GM19043 (cell line): ENCODE results near the gene PDE6C.

Experiments used
- ATAC-seq: cut with Tn5 transposase; IDR thresholded peaks from one replicate; pipeline ENCODE4 v1.9.1; 2021; ENCODE audit warnings: low read depth; ENCODE audit not compliant: unreplicated experiment

The PDE6C gene

DNA sequence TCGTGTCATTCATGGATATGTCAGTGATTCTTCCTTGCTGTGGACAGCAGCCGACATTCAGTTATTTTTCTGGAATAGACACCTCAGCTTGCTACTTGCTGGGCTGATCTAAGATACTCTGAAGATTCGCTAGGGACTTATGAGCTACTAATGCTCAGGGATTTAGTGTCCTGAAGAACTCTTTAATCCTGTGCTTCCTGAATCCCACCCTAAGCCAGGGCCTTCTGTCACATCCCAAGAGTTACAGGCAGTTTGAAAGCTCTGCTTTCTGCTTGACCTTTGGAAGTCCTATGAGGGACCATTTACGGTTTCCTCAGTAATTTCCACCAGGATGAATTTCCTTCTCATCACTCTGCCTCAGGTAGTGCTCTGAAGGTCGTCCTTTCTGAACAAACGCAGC, at the start of gene PDE6C:
TSS of gene PDE6C (plus strand) at position 227 of the 400 bp plus-strand sequence. CDS start 189 bp downstream, outside the sequence.
- ATAC-seq: no peak

DNA sequence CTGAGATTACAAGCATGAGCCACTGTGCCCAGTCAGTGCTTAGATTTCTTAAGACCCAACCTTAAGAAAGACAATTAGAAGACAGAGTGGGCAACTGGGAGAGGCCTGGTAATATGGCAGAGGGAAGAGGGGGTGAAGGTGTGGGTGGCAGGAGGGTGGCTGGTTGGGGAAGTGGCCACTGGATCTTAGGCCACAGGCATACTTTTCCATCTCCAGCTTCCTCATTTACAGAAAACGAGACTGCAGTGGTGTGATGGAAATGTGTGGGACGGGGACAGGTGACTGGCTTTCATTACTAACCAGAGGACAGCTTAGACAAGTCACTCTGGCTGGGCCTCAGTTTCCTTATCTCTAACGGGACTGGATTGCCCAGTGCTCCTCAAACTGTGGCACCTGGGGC, 46.9 kb upstream of the PDE6C start:
- no peak for ATAC-seq

DNA sequence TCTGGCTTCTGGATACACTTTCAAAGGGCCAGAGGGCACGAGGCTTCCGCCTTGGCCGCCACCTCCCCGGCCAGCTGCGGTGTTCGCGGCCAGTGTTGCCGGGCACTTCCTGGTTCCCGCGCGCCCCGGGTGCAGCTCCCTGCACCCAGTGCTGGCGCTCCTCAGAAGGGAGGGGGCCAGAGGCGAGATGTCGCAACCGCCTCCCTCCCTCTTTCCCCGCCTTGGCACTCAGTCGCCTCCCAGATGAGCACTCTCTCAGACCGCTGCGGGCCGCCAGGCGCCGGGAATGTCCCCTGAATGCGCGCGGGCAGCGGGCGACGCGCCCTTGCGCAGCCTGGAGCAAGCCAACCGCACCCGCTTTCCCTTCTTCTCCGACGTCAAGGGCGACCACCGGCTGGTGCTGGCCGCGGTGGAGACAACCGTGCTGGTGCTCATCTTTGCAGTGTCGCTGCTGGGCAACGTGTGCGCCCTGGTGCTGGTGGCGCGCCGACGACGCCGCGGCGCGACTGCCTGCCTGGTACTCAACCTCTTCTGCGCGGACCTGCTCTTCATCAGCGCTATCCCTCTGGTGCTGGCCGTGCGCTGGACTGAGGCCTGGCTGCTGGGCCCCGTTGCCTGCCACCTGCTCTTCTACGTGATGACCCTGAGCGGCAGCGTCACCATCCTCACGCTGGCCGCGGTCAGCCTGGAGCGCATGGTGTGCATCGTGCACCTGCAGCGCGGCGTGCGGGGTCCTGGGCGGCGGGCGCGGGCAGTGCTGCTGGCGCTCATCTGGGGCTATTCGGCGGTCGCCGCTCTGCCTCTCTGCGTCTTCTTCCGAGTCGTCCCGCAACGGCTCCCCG, 45.7 kb upstream of the PDE6C start, which contains the start of gene FFAR4:
TSS of gene FFAR4 (plus strand) at position 231 of the 842 bp plus-strand sequence. CDS start at position 287, 56 bp downstream.
- no peak for ATAC-seq

DNA sequence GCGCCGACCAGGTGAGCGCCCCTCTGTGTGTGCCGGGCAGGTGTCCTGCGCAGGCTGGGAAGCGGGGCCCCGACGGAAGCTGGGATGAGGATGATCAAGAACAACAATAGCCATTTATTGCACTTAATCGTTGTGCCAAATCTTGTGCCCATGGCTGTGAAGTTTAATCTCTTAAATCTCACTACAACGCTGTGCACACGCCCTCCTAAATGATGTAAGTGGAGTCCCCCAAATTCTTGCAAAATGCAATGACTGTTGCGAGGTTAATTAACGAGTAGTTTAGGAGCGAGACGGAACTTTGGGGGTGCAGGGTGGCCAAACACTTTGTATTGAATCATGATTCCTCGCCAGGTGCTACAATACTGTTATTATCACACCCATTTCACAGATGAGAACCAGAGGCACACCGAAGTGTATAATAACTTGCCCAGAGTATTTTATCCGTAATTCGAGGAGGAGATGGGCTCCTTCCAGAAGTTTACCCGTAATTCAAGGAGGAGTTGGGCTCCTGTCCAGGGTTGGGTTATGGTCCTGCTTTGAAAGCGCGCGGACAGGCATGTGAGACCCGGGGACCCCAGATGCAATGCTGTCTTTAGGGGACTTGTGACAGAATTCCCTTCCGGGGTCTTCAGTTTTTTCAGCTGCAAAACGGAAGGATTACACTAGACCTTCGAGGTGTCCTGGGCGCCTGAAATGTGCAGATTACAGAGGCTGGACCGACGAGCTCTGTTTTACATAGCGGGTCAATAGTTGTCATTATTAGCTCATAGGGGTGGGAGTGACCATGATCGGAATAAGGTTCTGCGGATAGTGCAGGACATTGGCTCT, 44.8 kb upstream of the PDE6C start:
- no peak for ATAC-seq

DNA sequence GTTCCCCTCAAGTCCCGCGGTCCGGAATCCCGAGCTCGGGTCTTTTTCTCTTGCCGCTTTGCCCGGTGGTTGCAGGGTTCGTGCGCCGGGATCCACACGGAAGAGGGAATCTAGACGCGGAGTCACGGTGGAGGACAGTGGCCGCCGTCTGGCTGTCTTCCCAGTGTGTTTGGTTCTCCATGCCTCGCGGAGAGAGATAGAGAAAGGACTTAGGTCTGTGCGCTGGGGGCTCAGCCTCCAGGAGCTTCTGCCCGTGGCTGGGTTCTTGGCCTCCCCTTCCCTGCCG, 44.3 kb upstream of the PDE6C start:
- ATAC-seq: no peak

DNA sequence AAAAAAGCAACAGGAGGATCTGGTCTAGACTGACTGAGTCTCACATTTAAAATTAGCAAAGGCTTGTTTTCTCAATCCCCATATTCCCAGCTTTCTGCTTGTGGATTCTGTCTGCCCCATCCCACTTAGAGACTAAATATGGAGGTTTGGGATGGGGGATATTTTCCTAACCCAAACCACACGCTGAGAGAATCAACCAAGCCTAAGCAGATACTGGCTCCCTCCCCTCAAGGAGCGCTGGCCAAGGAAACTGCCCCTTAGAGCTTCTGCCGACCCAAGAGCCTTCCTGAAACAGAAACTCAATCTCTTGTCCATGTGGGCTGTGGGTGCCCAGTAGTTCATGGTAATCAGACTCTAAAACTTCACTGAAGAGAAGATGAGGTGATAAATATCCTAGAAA, 42.0 kb upstream of the PDE6C start:
- no peak for ATAC-seq

DNA sequence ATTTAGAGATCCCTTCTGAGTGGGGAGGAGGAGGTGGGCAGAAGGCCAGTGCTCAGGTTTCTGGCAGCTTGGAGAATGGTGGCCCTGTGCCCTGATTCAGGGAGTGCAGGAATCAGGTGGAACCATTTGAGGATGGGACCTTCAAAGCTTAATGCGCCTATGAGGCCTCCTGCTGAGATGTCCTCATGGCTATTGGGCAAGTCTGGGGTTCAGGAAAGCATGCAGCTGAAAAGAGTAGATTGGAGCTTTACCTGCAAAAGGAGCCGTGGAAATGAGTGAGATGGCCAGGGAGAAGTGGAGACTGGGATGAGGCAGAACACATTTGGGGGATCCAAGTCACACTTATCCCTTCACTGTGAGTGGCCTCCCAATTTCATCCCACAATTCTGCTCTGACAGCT, 39.7 kb upstream of the PDE6C start:
- no peak for ATAC-seq

DNA sequence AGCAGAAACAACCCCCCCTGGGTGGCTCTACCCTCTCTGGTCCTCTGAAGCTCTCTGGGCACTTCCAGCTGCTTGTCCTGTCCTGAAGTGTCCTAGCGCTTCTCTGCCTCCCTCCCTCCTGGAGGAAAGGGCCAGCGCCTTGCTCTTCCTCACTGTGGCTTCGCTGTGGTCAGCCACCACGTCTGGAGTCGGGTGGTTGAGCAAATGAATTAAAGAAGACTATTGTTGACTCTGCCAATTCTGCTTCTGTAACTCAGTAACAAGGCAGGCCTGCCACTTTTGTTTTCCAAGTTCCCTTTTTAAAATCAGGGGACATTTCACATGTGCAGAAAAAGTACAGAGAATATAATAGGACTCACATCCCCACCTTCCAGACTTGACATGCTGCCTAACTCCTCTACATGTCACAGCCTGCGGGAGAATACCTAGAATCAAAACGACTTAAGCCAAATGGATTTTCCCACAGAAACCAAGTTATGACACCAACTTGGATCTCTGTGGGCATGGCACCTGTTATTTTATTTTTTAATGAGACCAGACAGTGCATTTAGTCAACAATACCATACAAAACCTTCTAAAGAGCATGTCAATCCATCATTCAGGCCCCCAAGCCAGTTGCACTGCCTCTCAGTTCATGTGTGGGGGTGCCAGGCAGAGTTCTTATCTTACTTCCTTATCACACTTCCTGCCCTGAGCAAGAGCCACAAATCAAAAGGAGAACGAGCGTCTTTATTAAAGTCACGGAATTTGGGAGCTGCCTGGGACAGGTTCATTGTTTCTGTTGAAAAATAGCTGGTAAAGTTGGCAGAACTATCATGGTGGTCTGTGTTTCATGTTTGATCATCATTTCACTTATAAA, 39.1 kb upstream of the PDE6C start:
- no peak for ATAC-seq

DNA sequence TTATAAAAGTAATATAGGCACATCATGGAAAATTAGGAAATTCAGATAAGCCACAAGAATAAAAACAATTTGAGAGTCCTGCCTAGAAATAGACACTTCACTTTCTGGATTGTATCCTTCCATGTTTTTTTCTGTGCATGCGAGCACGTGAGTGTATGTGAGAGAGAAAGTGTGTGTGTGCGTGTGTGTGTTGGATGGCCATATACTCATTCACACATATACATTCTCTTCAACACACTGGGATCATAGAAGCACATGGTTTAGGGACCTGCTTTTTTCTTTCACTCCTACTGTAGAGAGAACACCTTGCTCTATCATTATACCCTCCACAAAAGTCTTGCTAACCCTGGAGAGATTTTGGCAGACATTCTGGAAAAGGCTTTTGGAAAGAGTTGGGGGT, 38.4 kb upstream of the PDE6C start:
- no peak for ATAC-seq

DNA sequence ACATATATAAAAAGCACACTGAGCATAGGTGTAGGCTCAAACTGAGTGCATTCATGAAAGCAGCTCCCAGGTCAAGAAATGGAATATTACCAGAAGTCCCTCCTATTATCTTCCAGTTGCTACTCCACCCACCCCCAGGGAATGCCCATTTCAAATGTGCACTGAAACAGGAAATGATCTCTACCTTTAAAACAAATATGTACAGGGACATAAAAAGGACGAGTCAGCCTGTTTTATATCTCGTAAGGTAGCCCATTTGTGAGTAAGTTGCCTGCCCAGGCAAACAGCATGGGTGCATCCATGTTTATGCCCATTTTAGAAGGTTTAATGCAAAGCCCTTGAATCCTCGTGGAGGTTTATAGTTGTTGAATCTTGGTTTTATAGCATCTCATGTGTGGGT, 35.4 kb upstream of the PDE6C start:
- ATAC-seq: no peak

DNA sequence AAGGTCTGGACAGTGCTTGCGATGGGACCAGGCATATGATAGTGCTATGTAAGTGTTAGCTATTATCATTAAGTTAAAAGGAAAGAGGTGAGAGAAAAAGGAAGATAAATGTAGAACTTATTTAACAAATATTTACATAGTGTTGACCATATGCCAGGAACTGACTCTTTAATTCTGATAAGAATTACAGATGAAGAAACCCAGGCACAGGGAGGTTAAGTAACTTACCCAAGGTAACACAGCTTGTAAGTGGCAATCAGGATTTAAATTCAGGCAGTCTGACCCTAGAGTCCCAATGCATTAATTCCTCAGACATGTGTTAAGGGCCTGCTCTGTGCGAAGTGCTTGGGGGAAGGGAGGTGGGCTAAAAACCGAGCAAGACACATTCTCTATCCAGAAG, 34.8 kb upstream of the PDE6C start:
- ATAC-seq: no peak

DNA sequence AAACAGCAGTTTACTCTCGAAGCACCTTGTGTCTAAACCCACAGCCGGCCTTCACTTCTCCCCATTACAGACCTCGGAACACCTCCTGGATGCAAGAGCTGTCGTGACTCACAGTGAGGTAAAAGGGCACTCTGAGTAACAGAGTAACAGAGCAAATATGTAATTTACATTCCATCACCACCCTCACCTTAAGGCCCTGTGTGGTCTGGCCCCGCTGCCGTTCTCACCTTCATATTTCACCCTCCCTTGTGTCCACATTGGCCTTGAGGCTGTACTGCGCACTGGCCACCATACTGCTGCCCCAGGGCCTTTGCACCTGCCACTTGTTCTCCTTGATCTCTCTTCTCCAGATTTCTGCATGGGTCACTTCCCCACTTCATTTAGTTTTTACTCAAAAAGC, 33.2 kb upstream of the PDE6C start:
- ATAC-seq: no peak

DNA sequence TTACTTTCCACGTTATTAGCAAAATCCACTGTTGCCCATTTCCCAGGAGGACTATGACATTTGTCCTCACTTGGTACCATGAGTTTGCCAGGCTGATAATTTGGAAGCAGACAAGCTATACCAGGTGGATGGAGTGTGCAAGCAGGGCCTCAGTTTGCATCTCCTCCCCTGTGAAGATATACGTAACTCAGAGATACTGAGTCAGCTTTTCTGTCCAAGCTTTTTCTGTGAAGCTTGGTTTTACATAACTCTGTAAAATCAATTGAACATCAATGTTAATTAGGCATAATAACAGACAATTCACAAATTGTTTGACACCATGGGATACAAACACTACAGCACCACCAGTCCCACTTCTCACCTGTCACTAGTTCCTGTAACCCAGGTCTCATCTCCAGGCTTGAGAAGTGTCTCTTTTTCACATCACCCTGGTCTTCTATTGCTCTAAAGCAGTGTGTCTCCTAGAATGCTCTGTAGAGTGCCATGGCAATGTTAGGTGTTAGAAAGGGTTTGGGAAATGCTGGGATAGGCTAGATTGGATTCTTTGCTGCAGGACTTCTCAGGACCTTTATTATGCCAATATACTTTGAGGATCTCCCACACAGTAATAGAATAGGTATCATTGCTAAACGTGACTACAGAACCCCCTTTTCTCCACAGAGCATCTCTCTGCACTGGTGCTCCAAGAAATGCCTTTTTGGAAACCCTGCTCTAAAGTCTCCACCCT, 32.2 kb upstream of the PDE6C start:
- ATAC-seq: no peak

DNA sequence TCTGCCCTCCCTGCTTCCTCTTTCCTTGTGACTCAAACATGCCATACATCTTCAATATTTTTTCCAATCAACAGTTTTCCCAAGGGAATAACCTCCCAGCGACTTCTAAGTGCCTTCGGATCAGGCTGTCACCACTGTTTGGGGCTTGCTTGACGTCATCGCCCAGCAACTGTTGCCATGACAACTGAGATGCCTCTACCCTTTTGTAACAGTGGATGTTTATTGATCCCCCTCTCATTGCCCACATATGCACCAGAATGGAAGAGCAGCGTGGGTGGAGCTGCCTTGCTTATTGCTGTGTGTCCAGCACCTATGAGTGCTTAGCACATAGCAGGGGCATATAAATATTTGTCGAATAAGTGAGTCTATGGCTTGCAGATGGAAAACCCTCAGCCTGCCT, 31.5 kb upstream of the PDE6C start:
- no peak for ATAC-seq

DNA sequence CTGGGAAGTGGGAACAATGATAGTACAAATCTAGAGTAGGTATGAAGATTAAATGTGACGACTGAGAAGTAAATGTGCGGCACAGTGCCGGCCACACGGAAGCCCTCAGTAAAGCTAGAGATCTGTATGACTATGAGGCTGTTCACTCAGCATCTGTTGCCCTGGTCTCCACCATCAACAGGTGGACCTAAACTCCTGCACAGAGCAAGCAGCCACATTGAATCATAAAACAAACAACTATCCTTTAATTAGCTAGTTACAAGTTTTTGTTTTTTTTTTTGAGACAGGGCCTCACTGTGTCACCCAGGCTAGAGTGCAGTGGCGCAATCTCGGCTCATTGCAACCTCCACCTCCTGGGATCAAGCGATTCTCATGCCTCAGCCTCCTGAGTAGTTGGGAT, 27.9 kb upstream of the PDE6C start:
- ATAC-seq: no peak

DNA sequence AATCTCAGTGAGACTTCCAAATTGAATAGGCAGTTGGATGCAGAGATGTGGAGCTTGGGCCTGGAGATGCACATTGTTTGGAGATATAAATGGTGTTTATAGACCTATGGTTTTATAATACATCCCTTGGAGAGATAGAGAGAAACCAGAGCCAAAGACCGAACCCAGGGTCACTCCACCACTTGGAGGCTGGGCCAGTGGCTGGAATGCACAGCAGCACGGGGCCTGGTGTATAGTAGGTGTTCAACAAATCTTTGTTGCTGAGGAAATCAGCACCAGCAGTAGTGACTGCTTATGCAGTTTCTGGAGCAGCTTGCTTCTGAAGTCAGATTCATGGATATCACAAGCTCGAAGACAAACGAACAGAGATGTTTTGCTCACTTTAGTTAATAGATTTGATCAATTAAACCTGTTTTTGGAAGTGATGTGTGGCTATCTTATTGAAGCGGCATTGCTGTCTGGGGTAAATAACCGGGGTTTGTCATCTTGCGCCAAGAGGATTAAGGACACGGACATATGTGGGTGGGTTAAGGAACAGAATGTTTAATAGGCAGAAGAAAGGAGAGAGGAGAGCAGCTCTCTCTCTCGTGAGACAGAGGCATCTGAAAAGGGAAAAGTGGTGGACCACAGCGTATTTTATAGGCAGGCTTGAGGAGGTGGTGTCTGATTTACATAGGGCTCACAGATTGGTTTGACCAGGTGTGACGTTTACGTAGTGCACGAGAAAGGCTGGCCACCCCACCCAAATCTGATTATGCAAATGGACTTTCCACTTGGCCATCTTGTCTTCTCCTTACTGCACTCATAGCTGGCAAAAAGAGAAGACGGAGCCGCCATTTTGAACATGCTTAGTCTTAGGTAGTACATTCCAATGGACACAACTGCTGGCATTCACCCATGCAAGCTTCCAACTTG, 22.4 kb upstream of the PDE6C start:
- no peak for ATAC-seq

DNA sequence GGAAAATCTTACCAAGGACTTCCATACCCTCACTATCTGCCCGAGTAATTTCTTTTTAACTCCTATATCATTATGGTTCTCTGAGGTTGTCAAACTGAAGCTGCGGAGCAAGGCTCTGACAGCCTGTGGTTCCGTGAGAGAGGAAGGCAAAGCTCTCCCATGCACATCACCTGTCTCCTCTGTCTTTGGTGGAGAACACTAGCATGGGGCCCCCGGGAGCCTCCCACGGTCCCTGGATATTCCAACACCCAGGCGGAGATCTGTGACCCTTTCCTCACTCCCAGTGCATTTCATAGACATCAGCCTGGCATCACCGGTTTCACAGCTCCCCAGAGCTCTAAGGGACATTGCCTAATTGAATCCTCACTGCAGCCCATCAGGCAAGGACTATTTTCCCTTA, 21.7 kb upstream of the PDE6C start:
- no peak for ATAC-seq

DNA sequence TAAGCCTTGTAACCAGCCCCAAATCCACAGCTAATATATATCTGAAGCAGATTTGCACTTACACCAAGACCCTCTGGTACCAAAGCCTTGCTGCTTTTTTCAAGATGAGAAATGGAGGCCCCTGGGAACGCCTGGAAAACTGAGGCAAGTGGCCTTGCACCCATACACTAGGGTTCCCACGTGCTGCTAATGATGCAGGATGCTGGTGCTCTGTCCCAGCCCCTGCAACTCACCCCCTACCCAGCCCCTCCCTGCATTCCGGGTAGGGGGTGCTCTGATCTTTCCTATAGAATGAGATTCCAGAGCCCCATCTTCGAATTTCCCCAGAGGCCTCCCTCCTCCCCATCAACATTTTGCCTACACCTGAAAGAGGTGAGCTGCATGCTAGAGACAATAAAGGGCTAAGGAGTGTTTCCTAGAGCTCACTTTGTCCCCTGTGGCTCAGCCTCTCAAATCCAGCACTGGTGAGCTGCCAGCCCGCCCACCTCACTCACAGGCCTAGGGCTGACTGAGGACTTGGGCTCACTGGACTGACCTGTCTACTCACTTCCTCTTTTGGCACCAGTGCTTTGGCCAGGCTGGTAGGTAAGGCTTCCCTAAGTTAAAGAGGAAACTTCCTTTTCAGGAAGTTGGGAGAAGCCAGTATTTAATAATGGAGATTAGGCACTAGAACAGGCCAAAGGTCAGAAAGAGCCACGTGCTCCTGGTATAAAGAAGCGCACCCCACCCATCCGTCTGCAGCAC, 21.1 kb upstream of the PDE6C start:
- ATAC-seq: no peak

DNA sequence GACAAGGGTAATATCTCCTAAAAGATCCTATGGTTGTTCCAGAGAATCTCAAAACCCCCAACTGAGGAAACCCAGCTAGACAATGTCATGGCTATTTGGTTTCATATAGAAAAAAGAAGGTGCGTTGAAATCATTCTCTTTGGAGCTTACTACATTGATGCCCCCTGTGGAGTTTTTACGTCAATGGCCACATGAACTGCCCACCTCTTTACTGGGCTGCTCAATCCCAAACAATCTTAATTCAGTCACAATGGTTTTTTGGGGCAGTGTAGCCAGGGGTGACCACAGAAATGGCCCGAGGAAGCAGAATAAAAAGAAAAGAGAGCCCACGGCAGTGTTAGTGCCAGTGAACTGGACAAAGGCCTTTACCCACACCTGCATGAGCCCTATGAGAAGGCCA, 19.1 kb upstream of the PDE6C start:
- ATAC-seq: no peak
